OCI-LY1 (cell line): ENCODE measurements around the gene SHC1.
A peak's percentile ranks its signal among the peaks of the same experiment; 100 is the strongest.

Source experiments
- H2AFZ ChIP-seq: fragments of 200-600 bp; sonication (generic), shearing (Covaris generic); 2 replicates; pipeline ENCODE4 v1.6.0; 2014; ENCODE audit warnings: antibody characterized with exemption, mild to moderate bottlenecking, low read length
- H3F3A ChIP-seq: fragments of 200-600 bp; sonication (generic), shearing (Covaris generic); 2 replicates; pipeline ENCODE4 v1.6.0; 2014; ENCODE audit warnings: mild to moderate bottlenecking, antibody characterized with exemption, low read length, moderate library complexity; ENCODE audit not compliant: insufficient read depth
- H3K27ac ChIP-seq: fragments of 200-600 bp; sonication (generic); 2 replicates; pipeline ENCODE4 v1.5.1; 2014; ENCODE audit warnings: low read length, mixed run types, mild to moderate bottlenecking, low read depth; ENCODE audit not compliant: poor library complexity, severe bottlenecking
- H3K27me3 ChIP-seq: fragments of 200-600 bp; sonication (generic); 2 replicates; pipeline ENCODE4 v1.6.0; 2014; ENCODE audit warnings: antibody characterized with exemption, mild to moderate bottlenecking, low read length, moderate library complexity; ENCODE audit not compliant: insufficient read depth
- H3K36me3 ChIP-seq: fragments of 200-600 bp; sonication (generic); 2 replicates; pipeline ENCODE4 v1.6.1; 2014; ENCODE audit warnings: mild to moderate bottlenecking, antibody characterized with exemption, low read length, moderate library complexity, mixed read lengths; ENCODE audit not compliant: insufficient read depth
- H3K4me1 ChIP-seq: fragments of 200-600 bp; sonication (generic); 2 replicates; pipeline ENCODE4 v1.5.1; 2014; ENCODE audit warnings: mild to moderate bottlenecking, low read length, moderate library complexity; ENCODE audit not compliant: insufficient read depth, severe bottlenecking
- H3K4me2 ChIP-seq: fragments of 200-600 bp; sonication (generic), shearing (Covaris generic); 2 replicates; pipeline ENCODE4 v1.6.1; 2014; ENCODE audit warnings: low read length
- H3K4me3 ChIP-seq: fragments of 200-600 bp; sonication (generic); 2 replicates; pipeline ENCODE4 v1.5.1; 2014; ENCODE audit warnings: low read length, low read depth, mild to moderate bottlenecking, mixed read lengths; ENCODE audit not compliant: poor library complexity, severe bottlenecking
- H3K79me2 ChIP-seq: fragments of 200-600 bp; shearing (Covaris generic); 2 replicates; pipeline ENCODE4 v1.6.1; 2016; ENCODE audit warnings: mixed run types, low read length, mixed read lengths; ENCODE audit not compliant: insufficient read depth
- H3K9ac ChIP-seq: fragments of 200-600 bp; sonication (generic), shearing (Covaris generic); 2 replicates; pipeline ENCODE4 v1.6.1; 2014; ENCODE audit warnings: mild to moderate bottlenecking, low read length, mixed read lengths
- H3K9me2 ChIP-seq: fragments of 200-600 bp; sonication (generic), shearing (Covaris generic); 2 replicates; pipeline ENCODE4 v1.6.1; 2014; ENCODE audit warnings: low read depth, mild to moderate bottlenecking, low read length, mixed read lengths
- H3K9me3 ChIP-seq: fragments of 200-600 bp; shearing (Covaris generic); 2 replicates; pipeline ENCODE4 v1.6.1; 2014; ENCODE audit warnings: low read length, mixed read lengths
- H4K20me1 ChIP-seq: fragments of 200-600 bp; sonication (generic), shearing (Covaris generic); 2 replicates; pipeline ENCODE4 v1.6.0; 2016; ENCODE audit warnings: mild to moderate bottlenecking, low read length; ENCODE audit not compliant: insufficient read depth
- CTCF ChIP-seq: fragments of 200-600 bp; sonication (generic), shearing (Covaris generic); IDR thresholded peaks from 2 replicates; pipeline ENCODE4 v1.5.1; 2017; ENCODE audit warnings: mild to moderate bottlenecking, antibody characterized with exemption, low read length, moderate library complexity, mixed read lengths
- EZH2 ChIP-seq: fragments of 200-600 bp; sonication (generic), shearing (Covaris generic); IDR thresholded peaks from 2 replicates; pipeline ENCODE4 v1.8.0; 2017; ENCODE audit warnings: borderline replicate concordance, mixed run types, mild to moderate bottlenecking, antibody characterized with exemption, low read length, moderate library complexity, mixed read lengths

Gene SHC1

GRCh38 chr1:154994591-154994990 lies 24.0 kb upstream of the SHC1 start:
- H3K9ac ChIP-seq, result no peak overlapping the region
- no peaks in the 10 kb centered on the region for H4K20me1 ChIP-seq
- H3K27ac ChIP-seq, result peak overlapping the region; percentile 43
- TF ChIP-seq EZH2 (no peak), CTCF (no peak)
- H3K4me1 ChIP-seq, result peaks cover 18% of the 10 kb centered on the region
- peaks cover 13% of the 10 kb centered on the region for H3K36me3 ChIP-seq
- H3K27me3 ChIP-seq, result no peaks in the 10 kb centered on the region
- no peaks in the 10 kb centered on the region for H3K9me3 ChIP-seq
- no peaks in the 10 kb centered on the region for H3F3A ChIP-seq
- H3K9me2 ChIP-seq, result no peaks in the 10 kb centered on the region
- no peaks in the 10 kb centered on the region for H3K79me2 ChIP-seq
- no peak overlapping the region for H3K4me2 ChIP-seq
- H3K4me3 ChIP-seq, result no peak overlapping the region
- no peak overlapping the region for H2AFZ ChIP-seq

GRCh38 chr1:154994269-154994587 lies 23.7 kb upstream of the SHC1 start:
- Histone ChIP-seq H2AFZ (no peak overlapping the region), H3F3A (no peaks in the 10 kb centered on the region), H3K4me2 (no peak overlapping the region), H3K4me1 (peaks cover 14% of the 10 kb centered on the region), H4K20me1 (no peaks in the 10 kb centered on the region), H3K4me3 (no peak overlapping the region), H3K79me2 (no peaks in the 10 kb centered on the region), H3K9me3 (no peaks in the 10 kb centered on the region), H3K27me3 (no peaks in the 10 kb centered on the region), H3K9ac (no peak overlapping the region), H3K9me2 (no peaks in the 10 kb centered on the region), H3K27ac (peak overlapping the region; percentile 43), H3K36me3 (peaks cover 17% of the 10 kb centered on the region)
- TF ChIP-seq EZH2, result no peak
- TF ChIP-seq CTCF, result no peak

- Histone ChIP-seq H2AFZ (no peak within 1 kb of the TSS), H3K4me2 (no peak within 1 kb of the TSS), H3K79me2 (no peaks in the 10 kb centered on the region), H3K9me3 (no peaks in the 10 kb centered on the region), H3F3A (no peaks in the 10 kb centered on the region), H3K27me3 (no peaks in the 10 kb centered on the region), H3K4me1 (peaks cover 9% of the 10 kb centered on the region), H3K27ac (peak within 1 kb of the TSS; percentile 43), H4K20me1 (no peaks in the 10 kb centered on the region), H3K9me2 (no peaks in the 10 kb centered on the region), H3K9ac (no peak within 1 kb of the TSS), H3K36me3 (peaks cover 22% of the 10 kb centered on the region), H3K4me3 (no peak within 1 kb of the TSS)
- TF ChIP-seq CTCF (no peak), EZH2 (no peak)
Observed at GRCh38 chr1:154993572-154994268, 23.2 kb upstream of the SHC1 start, which contains the start of gene LENEP. TSS of gene LENEP (plus strand) at chr1:154993586. CDS start at chr1:154993608, 22 bp downstream.
